ENCODE measurements around the gene TRPM6.
A peak's percentile ranks its signal among the peaks of the same experiment; 100 is the strongest.
"Not testable (repeated sequence)": the region's sequence is repeated elsewhere in the genome, so short reads cannot be mapped to it uniquely, and the experiment has no call there.

The TRPM6 gene

GRCh38 chr9:74858751-74859414 lies 28.8 kb downstream of the TRPM6 start:
- DNase-seq: peak; percentile 54

- DNase-seq: no peak
Observed at GRCh38 chr9:74856989-74857388, 30.7 kb downstream of the TRPM6 start.

- DNase-seq: no peak
Observed at GRCh38 chr9:74855072-74855471, 32.6 kb downstream of the TRPM6 start.

GRCh38 chr9:74853024-74853423 lies 34.7 kb downstream of the TRPM6 start:
- not testable (repeated sequence) for DNase-seq

GRCh38 chr9:74848153-74848525 lies 39.6 kb downstream of the TRPM6 start:
- DNase-seq: peak; percentile 27

- DNase-seq: peak; percentile 61
Observed at GRCh38 chr9:74847478-74848152, 40.1 kb downstream of the TRPM6 start.

GRCh38 chr9:74846766-74847165 lies 41.0 kb downstream of the TRPM6 start:
- DNase-seq: no peak

- no peak for DNase-seq
Observed at GRCh38 chr9:74838351-74838750, 49.4 kb downstream of the TRPM6 start.

GRCh38 chr9:74824654-74825053 lies 63.1 kb downstream of the TRPM6 start:
- no peak for DNase-seq

GRCh38 chr9:74821636-74822035 lies 66.1 kb downstream of the TRPM6 start:
- no peak for DNase-seq

- DNase-seq: no peak
Observed at GRCh38 chr9:74817816-74818215, 69.9 kb downstream of the TRPM6 start.

GRCh38 chr9:74817281-74817810 lies 70.4 kb downstream of the TRPM6 start:
- no peak for DNase-seq

- no peak for DNase-seq
Observed at GRCh38 chr9:74810200-74810599, 77.5 kb downstream of the TRPM6 start.

GRCh38 chr9:74804018-74804385 lies 83.7 kb downstream of the TRPM6 start:
- DNase-seq: no peak

GRCh38 chr9:74803376-74804017 lies 84.2 kb downstream of the TRPM6 start:
- no peak for DNase-seq

GRCh38 chr9:74800226-74800625 lies 87.5 kb downstream of the TRPM6 start:
- no peak for DNase-seq

GRCh38 chr9:74795803-74796202 lies 91.9 kb downstream of the TRPM6 start:
- DNase-seq: no peak

GRCh38 chr9:74795081-74795480 lies 92.6 kb downstream of the TRPM6 start:
- DNase-seq: no peak

- no peak for DNase-seq
Observed at GRCh38 chr9:74784506-74784905, 103.2 kb downstream of the TRPM6 start.

GRCh38 chr9:74783408-74783807 lies 104.3 kb downstream of the TRPM6 start:
- no peak for DNase-seq

GRCh38 chr9:74777136-74777879 lies 110.4 kb downstream of the TRPM6 start:
- peak; percentile 78 for DNase-seq

- no peak for DNase-seq
Observed at GRCh38 chr9:74775396-74775795, 112.3 kb downstream of the TRPM6 start.

- peak; percentile 77 for DNase-seq
Observed at GRCh38 chr9:74773886-74774479, 113.7 kb downstream of the TRPM6 start.

Data from activated CD4-positive, alpha-beta T cell treated with anti-CD3 and anti-CD28 coated beads, Interleukin-2, Interleukin-6, amounts not matched to agents 100 ng/mL and 50 ng/mL, durations not matched to agents 16 hours and 8 hours (primary cell).